KOPT-K1 (cell line): ENCODE results near the gene ZNF181.
"Not testable (repeated sequence)": the region's sequence is repeated elsewhere in the genome, so short reads cannot be mapped to it uniquely, and the experiment has no call there.

Experiments
- H3K27ac ChIP-seq: fragments of 200-600 bp; sonication (generic); 2 replicates; pipeline ENCODE4 v1.5.1; 2016; ENCODE audit warnings: antibody characterized with exemption, mild to moderate bottlenecking, low read depth, low read length; ENCODE audit not compliant: poor library complexity, severe bottlenecking
- H3K36me3 ChIP-seq: fragments of 200-600 bp; sonication (generic); 2 replicates; pipeline ENCODE4 v1.5.1; 2017; ENCODE audit warnings: antibody characterized with exemption, mild to moderate bottlenecking, low read length, moderate library complexity; ENCODE audit not compliant: insufficient read depth
- H3K9me3 ChIP-seq: fragments of 200-600 bp; sonication (generic); 2 replicates; pipeline ENCODE4 v1.5.1; 2017; ENCODE audit warnings: antibody characterized with exemption, low read length, mild to moderate bottlenecking; ENCODE audit not compliant: insufficient read depth, poor library complexity, severe bottlenecking

ZNF181 gene

DNA sequence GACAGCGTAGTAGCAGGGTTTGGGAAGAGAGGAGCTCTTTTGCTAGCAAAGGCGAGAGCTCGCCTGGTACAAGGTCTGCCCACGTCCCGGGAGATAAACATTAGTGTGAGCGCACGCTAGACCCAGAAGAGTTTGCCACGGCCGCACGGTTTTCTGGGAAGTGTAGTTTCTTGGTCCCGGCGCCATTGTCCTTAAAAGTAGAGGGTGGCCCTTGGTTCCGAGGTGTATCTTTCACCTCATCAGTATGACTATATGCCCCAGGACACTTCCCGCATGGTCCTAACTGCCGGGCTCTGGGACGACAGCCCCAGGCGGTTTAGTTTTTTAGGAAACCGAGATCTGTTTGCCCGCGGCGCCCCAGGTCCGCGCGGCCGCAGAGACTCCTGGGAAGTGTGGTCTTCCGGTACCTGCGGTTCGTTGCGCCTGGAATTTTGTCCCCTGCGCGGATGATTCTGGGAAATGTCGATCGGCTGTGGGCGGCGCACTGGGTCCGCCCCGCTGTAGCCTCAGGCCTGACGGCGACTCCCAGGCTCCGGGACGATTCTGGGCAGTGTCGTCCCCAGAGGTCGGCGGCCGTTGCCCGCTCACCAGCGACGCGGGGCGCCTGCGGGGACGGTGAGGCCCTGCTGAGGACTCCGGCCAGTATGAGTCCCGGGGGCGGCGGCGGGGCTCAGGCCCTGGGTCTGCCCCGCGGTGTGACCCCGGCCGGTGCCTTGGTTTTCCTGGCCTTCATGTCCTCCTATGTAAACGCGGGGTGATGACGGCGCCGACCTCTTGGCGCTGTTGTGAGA lies at the start of gene ZNF181:
ZNF181 (plus strand) TSS at position 498 of the 791 bp plus-strand sequence. CDS start 795 bp downstream, outside the sequence.
- Histone ChIP-seq H3K9me3 (peaks cover under 1% of the 10 kb centered on the region), H3K36me3 (peaks cover 21% of the 10 kb centered on the region), H3K27ac (peak within 1 kb of the TSS; percentile 84)

DNA sequence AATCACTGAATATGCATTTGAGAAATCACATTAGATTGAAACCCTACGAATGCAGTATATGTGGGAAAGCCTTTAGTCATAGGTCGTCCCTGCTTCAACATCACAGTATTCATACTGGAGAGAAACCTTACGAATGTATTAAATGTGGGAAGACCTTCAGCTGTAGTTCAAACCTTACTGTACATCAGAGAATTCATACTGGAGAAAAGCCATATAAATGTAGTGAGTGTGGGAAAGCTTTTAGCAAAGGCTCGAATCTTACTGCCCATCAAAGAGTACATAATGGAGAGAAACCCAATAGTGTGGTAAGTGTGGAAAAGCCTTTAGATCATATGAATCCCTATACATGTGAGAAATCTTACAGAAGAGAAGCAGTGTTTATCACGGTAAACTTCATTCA lies 48.8 kb upstream of the ZNF181 start:
- Histone ChIP-seq H3K36me3 (peaks cover 52% of the 10 kb centered on the region), H3K9me3 (peaks cover 73% of the 10 kb centered on the region)
- H3K27ac ChIP-seq: not testable (repeated sequence)

DNA sequence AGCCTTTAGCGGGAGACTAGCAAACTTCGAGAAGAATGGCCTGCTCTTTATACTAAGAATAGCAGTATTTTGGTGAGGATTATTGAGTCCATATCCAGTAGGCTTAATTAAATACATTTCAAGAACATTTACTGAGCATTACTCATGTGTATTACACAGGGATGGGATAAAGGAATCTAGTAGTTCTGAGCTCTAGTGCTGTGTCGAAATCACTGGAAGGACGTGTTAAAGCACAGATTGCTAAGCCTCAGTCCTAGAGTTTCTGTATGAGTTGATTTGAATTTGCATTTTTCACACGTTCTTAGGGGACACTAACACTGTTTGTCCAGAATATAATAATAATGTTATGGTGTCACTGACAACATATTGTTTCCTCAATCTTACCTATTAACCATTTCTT lies 47.6 kb upstream of the ZNF181 start:
- Histone ChIP-seq H3K36me3 (peaks cover 42% of the 10 kb centered on the region), H3K9me3 (peaks cover 72% of the 10 kb centered on the region), H3K27ac (no peak overlapping the region)

DNA sequence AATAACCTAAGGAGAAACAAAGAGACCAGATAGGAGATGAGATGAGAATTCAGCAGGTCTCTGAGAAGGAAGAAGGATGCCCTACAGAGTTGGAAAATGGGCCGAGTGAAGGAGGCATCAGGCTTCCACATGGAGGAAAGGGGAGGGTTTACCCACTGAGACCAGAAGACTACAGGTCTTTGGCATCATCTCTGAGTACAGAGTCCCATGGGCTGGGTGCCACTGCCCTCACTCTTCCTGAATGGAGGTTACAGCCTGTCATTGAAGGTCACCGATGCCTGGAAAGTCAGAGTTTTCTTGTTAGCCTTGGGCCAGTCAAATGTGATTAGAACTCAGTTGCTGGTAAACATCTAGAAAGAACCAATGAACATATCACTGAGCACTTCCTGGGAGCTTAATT lies 46.7 kb upstream of the ZNF181 start:
- Histone ChIP-seq H3K27ac (no peak overlapping the region), H3K9me3 (peaks cover 63% of the 10 kb centered on the region), H3K36me3 (peaks cover 33% of the 10 kb centered on the region)

DNA sequence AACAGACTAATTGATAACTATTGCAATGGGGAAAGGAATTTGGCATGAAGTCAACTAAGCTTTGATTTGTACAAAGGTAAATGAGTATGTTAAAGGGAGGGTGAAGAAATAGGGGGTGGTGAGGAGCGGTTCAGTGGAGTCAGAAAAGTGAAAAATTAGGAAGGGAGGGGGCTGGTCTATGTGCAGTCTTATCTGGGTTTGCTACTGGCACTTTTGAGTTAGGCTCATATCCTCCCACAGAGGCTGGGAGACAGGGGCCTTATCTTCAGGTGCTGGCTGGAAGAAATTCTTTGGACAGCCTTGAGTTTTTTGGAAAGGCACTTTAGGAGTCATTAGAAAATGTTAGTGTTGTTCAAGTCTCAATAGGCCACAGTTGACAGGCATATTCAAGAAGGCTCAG lies 45.5 kb upstream of the ZNF181 start:
- H3K36me3 ChIP-seq: peaks cover 21% of the 10 kb centered on the region
- H3K27ac ChIP-seq: no peak overlapping the region
- H3K9me3 ChIP-seq: peaks cover 52% of the 10 kb centered on the region

DNA sequence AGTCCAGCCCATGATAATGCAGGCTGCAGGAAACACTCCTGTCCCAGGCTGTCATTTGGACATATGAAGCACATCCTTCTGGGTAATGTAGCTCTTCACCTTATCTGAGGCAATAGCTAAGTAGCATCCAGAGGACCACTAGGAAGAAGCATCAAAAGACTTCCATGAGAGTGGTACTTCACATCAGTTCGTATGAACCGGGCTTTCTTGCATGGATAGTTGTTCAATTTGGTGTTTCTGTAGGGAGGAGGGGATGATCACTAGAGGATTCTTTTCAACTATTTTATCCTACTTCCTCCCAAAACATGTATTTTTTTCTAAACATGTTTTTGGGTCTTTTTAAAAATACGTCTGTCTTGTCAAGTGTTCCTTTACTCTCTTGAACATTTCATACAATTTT lies 43.7 kb upstream of the ZNF181 start:
- Histone ChIP-seq H3K9me3 (peaks cover 39% of the 10 kb centered on the region), H3K36me3 (0 out of 2 replicates have a peak, but pooled peaks cover 4% of the 10 kb centered on the region)

DNA sequence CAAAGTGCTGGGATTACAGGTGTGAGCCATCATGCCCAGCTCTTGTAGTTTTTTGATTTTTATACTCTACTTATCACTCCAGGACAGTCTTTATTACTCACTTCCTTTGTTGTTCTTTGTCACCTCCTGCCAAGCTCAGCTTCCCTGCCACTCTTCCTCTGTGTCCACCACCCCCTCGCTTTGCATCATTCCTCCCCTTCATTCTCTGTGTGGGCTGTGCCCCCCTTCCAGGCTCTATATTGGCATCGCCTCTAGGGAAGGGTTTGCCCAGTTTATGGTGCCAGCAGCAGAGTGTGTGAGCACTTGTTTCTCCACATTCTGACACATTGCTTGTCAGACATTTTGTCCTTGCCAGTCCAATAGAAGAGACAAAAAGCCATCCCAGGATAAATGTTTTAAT lies 41.5 kb upstream of the ZNF181 start:
- H3K36me3 ChIP-seq: no peaks in the 10 kb centered on the region
- H3K9me3 ChIP-seq: peaks cover 18% of the 10 kb centered on the region
- no peak overlapping the region for H3K27ac ChIP-seq

More for the DNA sequence above, 43.7 kb upstream of the ZNF181 start:
- H3K27ac ChIP-seq: no peak overlapping the region

DNA sequence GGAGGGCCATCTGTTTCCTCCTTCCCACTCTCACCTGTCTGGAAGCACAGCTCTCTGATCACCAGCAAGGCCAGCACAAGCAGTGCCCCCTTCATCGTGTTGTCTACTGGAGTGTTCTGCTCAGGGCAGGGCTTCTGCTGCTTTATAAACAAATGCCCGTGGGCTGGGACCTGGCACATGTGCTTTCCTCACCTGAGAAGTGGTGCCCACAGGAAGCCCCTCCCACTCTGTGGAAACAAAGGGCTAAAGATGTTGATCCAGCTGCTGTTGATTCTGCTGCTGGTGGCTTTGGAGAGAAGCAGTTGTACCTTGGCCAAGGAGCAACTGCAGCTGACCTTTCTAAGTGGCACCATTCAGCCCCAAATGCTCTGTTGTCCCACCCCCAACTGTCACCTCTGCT lies 26.4 kb upstream of the ZNF181 start:
- Histone ChIP-seq H3K27ac (no peak overlapping the region), H3K9me3 (peaks cover 8% of the 10 kb centered on the region), H3K36me3 (no peaks in the 10 kb centered on the region)

DNA sequence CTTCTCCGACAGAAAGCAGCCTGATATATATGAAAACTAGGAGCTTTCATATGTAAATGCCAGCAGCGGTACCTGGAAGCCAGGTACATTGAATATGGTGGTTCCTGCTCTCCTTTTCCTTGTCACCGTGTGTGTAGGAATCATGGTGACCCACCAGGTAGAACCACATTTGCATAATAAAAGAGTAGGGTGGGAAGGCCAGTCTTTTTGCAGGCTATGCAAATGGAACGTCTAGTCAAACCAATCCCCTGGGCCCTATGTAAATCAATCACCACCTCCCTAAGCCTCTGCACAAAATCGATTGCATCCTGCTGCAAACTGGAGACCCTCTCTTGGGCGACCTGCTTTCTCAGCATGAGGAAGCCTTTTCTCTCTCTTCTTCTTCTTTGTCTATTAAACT lies 22.2 kb upstream of the ZNF181 start:
- Histone ChIP-seq H3K9me3 (peaks cover 27% of the 10 kb centered on the region), H3K27ac (no peak overlapping the region), H3K36me3 (no peaks in the 10 kb centered on the region)

DNA sequence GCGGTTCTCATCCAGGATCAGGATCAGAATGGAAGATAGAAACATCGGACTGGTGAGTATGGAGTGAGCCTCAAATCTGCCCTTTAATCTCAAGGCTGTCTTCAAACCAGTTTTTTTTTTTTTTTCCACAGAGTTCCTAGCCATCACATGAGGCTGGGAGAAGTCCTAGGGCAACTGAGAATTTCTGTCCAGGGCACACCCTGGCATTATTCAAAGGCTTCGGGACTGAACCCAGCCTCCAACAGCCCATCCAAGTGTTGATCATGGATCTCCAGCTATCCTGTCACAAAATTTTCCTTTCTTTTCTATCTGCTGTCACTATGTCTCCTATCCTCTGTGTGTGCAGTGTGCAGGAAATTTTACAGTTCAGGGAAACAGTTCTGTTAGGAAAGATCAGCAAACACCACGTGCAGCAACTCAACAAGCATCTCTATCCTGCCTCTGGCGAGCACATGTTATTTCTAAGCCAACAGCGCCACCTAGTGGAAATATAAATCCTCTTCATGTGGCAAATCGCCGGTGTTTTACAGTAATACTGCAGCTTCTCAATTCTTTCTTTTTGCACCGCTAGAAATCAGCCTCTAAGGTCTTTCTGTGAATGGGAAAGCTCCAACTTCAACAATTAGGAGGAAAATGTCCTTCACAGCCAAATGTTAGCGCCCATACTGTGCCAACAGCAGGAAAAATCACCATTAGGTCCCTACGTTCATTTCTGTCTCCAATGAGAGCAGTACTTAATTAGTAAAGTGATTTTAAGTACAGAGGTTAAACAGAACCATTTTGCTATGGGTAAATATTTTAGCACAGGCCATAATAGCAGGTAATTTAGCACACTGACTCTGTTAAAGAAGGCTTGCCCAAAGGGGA lies 21.4 kb upstream of the ZNF181 start:
- H3K27ac ChIP-seq: no peak overlapping the region
- peaks cover 20% of the 10 kb centered on the region for H3K9me3 ChIP-seq
- no peaks in the 10 kb centered on the region for H3K36me3 ChIP-seq

DNA sequence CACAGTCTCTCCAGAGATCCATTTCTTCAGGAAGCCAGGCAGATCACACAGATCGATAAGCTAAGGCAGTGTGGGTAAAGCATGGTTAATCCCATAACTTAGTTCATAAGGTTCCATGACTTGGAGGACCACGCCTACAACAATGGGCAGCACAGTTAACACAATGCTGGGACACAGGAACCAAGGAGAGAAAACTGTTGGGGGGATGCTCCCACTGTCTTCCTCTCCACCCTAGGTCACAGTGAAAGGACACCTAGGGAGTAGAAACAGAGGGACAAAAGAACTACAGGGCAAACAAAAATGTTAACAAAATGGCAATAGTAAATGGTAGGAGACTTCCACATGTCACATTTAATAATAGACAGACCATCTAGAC lies 20.8 kb upstream of the ZNF181 start:
- Histone ChIP-seq H3K27ac (no peak overlapping the region), H3K9me3 (peaks cover 20% of the 10 kb centered on the region), H3K36me3 (no peaks in the 10 kb centered on the region)

DNA sequence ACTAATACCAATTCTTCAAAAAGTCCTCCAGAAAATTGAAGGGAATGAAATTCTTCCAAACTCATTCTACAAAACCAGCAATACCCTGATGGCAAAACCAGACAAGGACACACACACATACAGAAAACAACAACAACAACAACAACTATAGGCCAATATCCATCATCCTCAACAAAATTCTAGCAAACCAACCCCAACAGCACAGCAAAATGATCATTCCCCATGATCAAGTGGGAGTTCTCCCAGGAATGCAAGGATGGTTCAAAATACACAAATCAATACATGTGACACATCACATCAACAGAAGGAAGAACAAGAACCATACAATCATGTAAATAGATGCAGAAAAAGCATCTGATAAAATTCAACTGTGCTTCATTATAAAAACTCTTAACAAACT lies 18.7 kb upstream of the ZNF181 start:
- Histone ChIP-seq H3K36me3 (no peaks in the 10 kb centered on the region), H3K27ac (no peak overlapping the region), H3K9me3 (peaks cover 20% of the 10 kb centered on the region)

DNA sequence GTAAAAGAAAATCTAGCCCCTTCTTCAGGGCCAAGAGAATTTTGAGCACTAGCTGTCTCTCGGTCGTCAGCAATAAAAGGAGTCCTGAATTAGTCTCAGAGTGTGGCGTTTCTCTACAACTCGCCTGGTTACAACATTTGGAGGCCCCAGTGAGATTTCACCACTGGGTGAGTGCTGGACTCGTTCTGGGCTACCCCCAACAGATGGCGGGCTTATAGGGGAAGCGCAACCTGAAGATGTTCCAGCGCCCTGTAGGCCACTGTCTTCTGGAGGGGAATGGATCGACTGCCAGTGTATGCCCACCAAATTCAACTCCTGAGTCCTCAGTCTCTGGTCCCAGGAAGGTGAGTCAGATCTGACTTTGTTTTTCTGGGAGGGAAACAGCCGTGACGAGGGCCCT lies 11.7 kb upstream of the ZNF181 start:
- no peaks in the 10 kb centered on the region for H3K36me3 ChIP-seq
- no peaks in the 10 kb centered on the region for H3K9me3 ChIP-seq
- H3K27ac ChIP-seq: no peak overlapping the region

DNA sequence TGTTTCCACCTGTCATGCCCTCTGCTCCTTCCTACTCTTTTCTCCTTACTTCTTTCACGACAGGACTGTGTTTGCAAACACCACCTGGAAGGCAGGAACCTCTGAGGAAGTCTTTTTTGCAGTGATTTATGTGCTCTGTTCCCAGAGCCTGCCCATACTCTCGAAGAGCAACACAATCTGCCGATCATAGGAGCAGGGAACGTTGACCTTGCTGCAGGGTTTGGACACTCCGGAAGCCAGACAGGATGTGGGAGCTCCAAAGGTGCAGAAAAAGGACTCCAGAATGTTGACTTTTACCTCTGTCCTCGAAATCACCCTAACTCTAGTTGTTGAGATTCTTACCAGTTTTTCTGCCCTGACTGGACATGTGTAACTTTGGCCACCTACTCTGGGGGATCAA lies 8.6 kb upstream of the ZNF181 start:
- Histone ChIP-seq H3K9me3 (no peaks in the 10 kb centered on the region), H3K36me3 (no peaks in the 10 kb centered on the region), H3K27ac (no peak overlapping the region)

DNA sequence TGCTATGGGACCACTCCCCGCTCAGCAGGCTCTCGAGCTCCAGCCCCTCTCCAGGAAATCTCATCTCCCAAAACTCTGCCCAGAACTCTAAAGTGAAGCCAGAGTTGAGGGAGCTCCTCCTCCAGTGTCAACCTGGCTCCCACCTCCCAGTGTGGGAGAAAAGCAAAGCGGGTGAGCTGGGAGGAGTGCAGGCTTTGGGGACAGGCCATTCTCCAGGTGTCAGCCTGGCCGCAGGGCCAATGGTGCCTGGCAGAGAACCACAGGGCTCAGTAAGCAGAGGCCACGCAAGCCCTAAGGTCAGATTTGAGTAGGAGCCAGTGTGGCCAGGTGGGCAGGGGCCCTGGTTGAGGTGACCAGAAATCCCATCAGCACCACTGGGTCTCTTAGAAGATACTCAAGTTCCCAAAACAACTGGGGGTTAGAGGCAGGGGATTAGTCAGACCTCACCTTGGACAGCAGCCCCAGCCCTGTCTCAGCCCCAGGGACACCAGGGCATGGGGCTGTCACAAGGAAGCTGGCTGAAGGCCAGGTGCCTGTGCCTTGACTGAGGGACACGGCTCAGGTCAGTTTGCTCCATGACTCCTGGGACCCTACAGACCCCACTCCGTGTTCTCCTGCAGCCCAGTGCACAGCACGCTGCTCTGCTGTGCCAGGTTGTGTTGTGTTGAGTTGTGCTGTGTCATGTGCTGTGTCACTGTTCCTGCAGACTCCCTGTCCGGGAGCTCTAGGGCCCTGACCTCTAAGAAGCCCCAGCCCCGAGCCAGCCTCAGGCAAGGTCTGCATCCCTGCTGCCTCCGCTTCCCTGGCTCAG lies 2.8 kb upstream of the ZNF181 start:
- peaks cover 8% of the 10 kb centered on the region; the same call in 1 of the 2 replicates for H3K36me3 ChIP-seq
- no peaks in the 10 kb centered on the region for H3K9me3 ChIP-seq
- H3K27ac ChIP-seq: no peak overlapping the region
